Stimulated activated naive B cell treated with anti-CD40 and anti-IgM and Interleukin-4, amounts not matched to agents 10 μg/mL and 1 μg/mL and 100 μg/mL, for 72 hours (primary cell): ENCODE data around the gene NEURL2.

Experiments
- ATAC-seq, 2 donors: fragments of 150-1000 bp; cut with Tn5 transposase; replicated peaks; 2 replicates each; pipeline ENCODE4 v1.10.0; 2021; ENCODE audit warnings: moderate library complexity in 1 of 2
- DNase-seq: peaks from one replicate; pipeline ENCODE4 v3.0.0; 2021
- H3K27ac Mint-ChIP-seq: one replicate; pipeline ENCODE4 v1.8.0; 2022; ENCODE audit warnings: mild to moderate bottlenecking, mixed read lengths
- H3K27me3 Mint-ChIP-seq, 2 donors: one replicate each; pipeline ENCODE4 v1.8.0; 2022; ENCODE audit warnings: mixed read lengths in 2 of 2
- H3K36me3 Mint-ChIP-seq, 2 donors: one replicate each; pipeline ENCODE4 v1.8.0; 2022; ENCODE audit warnings: mixed read lengths in 2 of 2, mild to moderate bottlenecking in 1 of 2
- H3K4me1 Mint-ChIP-seq, 2 donors: one replicate each; pipeline ENCODE4 v1.8.0; 2022; ENCODE audit warnings: mixed read lengths in 2 of 2, mild to moderate bottlenecking in 1 of 2
- H3K4me3 Mint-ChIP-seq, 2 donors: one replicate each; pipeline ENCODE4 v1.8.0; 2022; ENCODE audit warnings: mild to moderate bottlenecking in 2 of 2, mixed read lengths in 2 of 2, moderate library complexity in 1 of 2
- H3K9me3 Mint-ChIP-seq, 2 donors: one replicate each; pipeline ENCODE4 v1.8.0; 2022; ENCODE audit warnings: mixed read lengths in 2 of 2, mild to moderate bottlenecking in 1 of 2

The NEURL2 gene

GRCh38 chr20:45860560-45861220 is 30.3 kb downstream of the NEURL2 start:
- no peaks in the 10 kb centered on the region for H3K27me3 Mint-ChIP-seq
- no peak overlapping the region for H3K4me3 Mint-ChIP-seq
- no peaks in the 10 kb centered on the region for H3K9me3 Mint-ChIP-seq
- no peak overlapping the region for H3K27ac Mint-ChIP-seq
- no peak for ATAC-seq
- DNase-seq: no peak
- peaks cover 9 to 15% of the 10 kb centered on the region in 2 donors for H3K36me3 Mint-ChIP-seq
- peaks cover 15 to 28% of the 10 kb centered on the region in 2 donors for H3K4me1 Mint-ChIP-seq

GRCh38 chr20:45859916-45860315 is 31.1 kb downstream of the NEURL2 start:
- Mint-ChIP-seq H3K27ac (no peak overlapping the region), H3K9me3 (no peaks in the 10 kb centered on the region), H3K36me3 (peaks cover 9 to 15% of the 10 kb centered on the region in 2 donors), H3K4me1 (peaks cover 17 to 33% of the 10 kb centered on the region in 2 donors), H3K27me3 (no peaks in the 10 kb centered on the region), H3K4me3 (no peak overlapping the region)
- ATAC-seq (no peak), DNase-seq (no peak)

- Mint-ChIP-seq H3K4me1 (peaks cover 20 to 40% of the 10 kb centered on the region in 2 donors), H3K27me3 (no peaks in the 10 kb centered on the region), H3K9me3 (no peaks in the 10 kb centered on the region), H3K27ac (peak overlapping the region; percentile 99), H3K4me3 (peak overlapping the region; percentile 97), H3K36me3 (peaks cover 4 to 18% of the 10 kb centered on the region in 2 donors)
- DNase-seq (no peak), ATAC-seq (peak; percentile 43 to 53)
These were observed 33.2 kb downstream of the NEURL2 start for GRCh38 chr20:45857882-45858216.

- no peaks in the 10 kb centered on the region for H3K27me3 Mint-ChIP-seq
- H3K9me3 Mint-ChIP-seq: no peaks in the 10 kb centered on the region
- peak within 1 kb of the TSS; percentile 99 for H3K27ac Mint-ChIP-seq
- H3K36me3 Mint-ChIP-seq: peaks cover 6 to 19% of the 10 kb centered on the region in 2 donors
- DNase-seq: peak; percentile 97
- peak within 1 kb of the TSS; percentile 97 for H3K4me3 Mint-ChIP-seq
- H3K4me1 Mint-ChIP-seq: peaks cover 20 to 40% of the 10 kb centered on the region in 2 donors
- peak; percentile 95 for ATAC-seq
These were observed 33.7 kb downstream of the NEURL2 start, which contains the start of the genes ACOT8 and ZSWIM3 for GRCh38 chr20:45857114-45857881. Gene ACOT8 (minus strand): TSS chr20:45857392. CDS start chr20:45857315, 77 bp downstream. Gene ZSWIM3 (plus strand): TSS chr20:45857614. CDS start chr20:45857826, 212 bp downstream.

- Mint-ChIP-seq H3K27me3 (no peaks in the 10 kb centered on the region), H3K4me1 (peaks cover 9 to 38% of the 10 kb centered on the region in 2 donors), H3K36me3 (peaks cover 17 to 20% of the 10 kb centered on the region in 2 donors), H3K4me3 (no peak overlapping the region), H3K27ac (no peak overlapping the region), H3K9me3 (no peaks in the 10 kb centered on the region)
- DNase-seq: no peak
- ATAC-seq: no peak
These were observed 37.5 kb downstream of the NEURL2 start for GRCh38 chr20:45853484-45853883.

GRCh38 chr20:45852326-45852725 is 38.7 kb downstream of the NEURL2 start:
- H3K27ac Mint-ChIP-seq: no peak overlapping the region
- ATAC-seq (no peak), DNase-seq (no peak)
- H3K36me3 Mint-ChIP-seq: peaks cover 19 to 25% of the 10 kb centered on the region in 2 donors
- no peak overlapping the region for H3K4me3 Mint-ChIP-seq
- peaks cover 6 to 31% of the 10 kb centered on the region in 2 donors for H3K4me1 Mint-ChIP-seq
- no peaks in the 10 kb centered on the region for H3K9me3 Mint-ChIP-seq
- H3K27me3 Mint-ChIP-seq: no peaks in the 10 kb centered on the region

GRCh38 chr20:45851501-45851900 is 39.5 kb downstream of the NEURL2 start:
- H3K36me3 Mint-ChIP-seq: peaks cover 19 to 26% of the 10 kb centered on the region in 2 donors
- H3K4me1 Mint-ChIP-seq: peaks cover 5 to 28% of the 10 kb centered on the region in 2 donors
- no peaks in the 10 kb centered on the region for H3K9me3 Mint-ChIP-seq
- no peak overlapping the region for H3K27ac Mint-ChIP-seq
- no peak overlapping the region for H3K4me3 Mint-ChIP-seq
- DNase-seq: no peak
- H3K27me3 Mint-ChIP-seq: no peaks in the 10 kb centered on the region
- no peak for ATAC-seq

- ATAC-seq: no peak
- Mint-ChIP-seq H3K4me1 (peaks cover 5 to 22% of the 10 kb centered on the region in 2 donors), H3K27ac (no peak overlapping the region), H3K36me3 (peaks cover 19 to 29% of the 10 kb centered on the region in 2 donors), H3K9me3 (no peaks in the 10 kb centered on the region), H3K27me3 (no peaks in the 10 kb centered on the region), H3K4me3 (no peak overlapping the region)
- DNase-seq: no peak
These were observed 40.1 kb downstream of the NEURL2 start for GRCh38 chr20:45850926-45851325.

- Mint-ChIP-seq H3K27ac (no peak overlapping the region), H3K36me3 (peaks cover 24 to 34% of the 10 kb centered on the region in 2 donors), H3K9me3 (no peaks in the 10 kb centered on the region), H3K4me3 (no peak overlapping the region), H3K4me1 (peaks cover 5 to 18% of the 10 kb centered on the region in 2 donors), H3K27me3 (no peaks in the 10 kb centered on the region)
- no peak for DNase-seq
- no peak for ATAC-seq
These were observed 40.8 kb downstream of the NEURL2 start for GRCh38 chr20:45850238-45850637.

- ATAC-seq (no peak), DNase-seq (no peak)
- Mint-ChIP-seq H3K36me3 (peaks cover 30 to 38% of the 10 kb centered on the region in 2 donors), H3K4me3 (no peak overlapping the region), H3K27me3 (no peaks in the 10 kb centered on the region), H3K27ac (no peak overlapping the region), H3K9me3 (no peaks in the 10 kb centered on the region), H3K4me1 (peaks cover 2 to 8% of the 10 kb centered on the region in 2 donors)
These were observed 41.9 kb downstream of the NEURL2 start for GRCh38 chr20:45848969-45849582.

- Mint-ChIP-seq H3K27me3 (no peaks in the 10 kb centered on the region), H3K36me3 (peaks cover 33 to 37% of the 10 kb centered on the region in 2 donors), H3K4me1 (peaks cover 2 to 8% of the 10 kb centered on the region in 2 donors), H3K9me3 (no peaks in the 10 kb centered on the region), H3K27ac (no peak overlapping the region), H3K4me3 (no peak overlapping the region)
- DNase-seq (no peak), ATAC-seq (no peak)
These were observed 42.6 kb downstream of the NEURL2 start for GRCh38 chr20:45848421-45848820.

- H3K36me3 Mint-ChIP-seq: peaks cover 31 to 47% of the 10 kb centered on the region in 2 donors
- no peak for ATAC-seq
- no peak overlapping the region for H3K27ac Mint-ChIP-seq
These were observed 45.6 kb downstream of the NEURL2 start for GRCh38 chr20:45845452-45845851.

GRCh38 chr20:45843506-45843905 is 47.5 kb downstream of the NEURL2 start:
- peaks cover 16 to 30% of the 10 kb centered on the region in 2 donors for H3K4me1 Mint-ChIP-seq
- DNase-seq (no peak), ATAC-seq (no peak)
- H3K4me3 Mint-ChIP-seq: no peak overlapping the region
- peaks cover 24 to 44% of the 10 kb centered on the region in 2 donors for H3K36me3 Mint-ChIP-seq
- no peak overlapping the region for H3K27ac Mint-ChIP-seq
- H3K27me3 Mint-ChIP-seq: no peaks in the 10 kb centered on the region
- H3K9me3 Mint-ChIP-seq: no peaks in the 10 kb centered on the region

More at GRCh38 chr20:45845452-45845851, 45.6 kb downstream of the NEURL2 start:
- peaks cover 16 to 34% of the 10 kb centered on the region in 2 donors for H3K4me1 Mint-ChIP-seq
- DNase-seq: no peak
- H3K27me3 Mint-ChIP-seq: no peaks in the 10 kb centered on the region
- no peaks in the 10 kb centered on the region for H3K9me3 Mint-ChIP-seq
- H3K4me3 Mint-ChIP-seq: no peak overlapping the region

GRCh38 chr20:45842169-45842812 is 48.7 kb downstream of the NEURL2 start:
- H3K4me3 Mint-ChIP-seq: peak overlapping the region; percentile 25 to 41
- peaks cover 21 to 39% of the 10 kb centered on the region in 2 donors for H3K36me3 Mint-ChIP-seq
- no peaks in the 10 kb centered on the region for H3K9me3 Mint-ChIP-seq
- H3K27ac Mint-ChIP-seq: peak overlapping the region; percentile 73
- peaks cover 16 to 26% of the 10 kb centered on the region in 2 donors for H3K4me1 Mint-ChIP-seq
- no peaks in the 10 kb centered on the region for H3K27me3 Mint-ChIP-seq
- DNase-seq (peak; percentile 35), ATAC-seq (peak; percentile 98)
